K562 (cell line): ENCODE data around the gene GALNS. TPM values are rescaled to one million over a fixed set of nuclear protein-coding genes. Genes with fewer than 3 reads are reported as not detected.

Experiments used
- ARID1B ChIP-seq: fragments of 450-650 bp; IDR thresholded peaks from 2 replicates; pipeline ENCODE4 v1.6.1; 2016; ENCODE audit warnings: antibody characterized with exemption, mild to moderate bottlenecking, inconsistent platforms
- ATF1 ChIP-seq, 2 experiments: fragments of 450-650 bp in 1 of 2; IDR thresholded peaks; 2 replicates each; pipeline ENCODE4 v1.6.1; 2016; ENCODE audit warnings: missing compliant biosample characterization in 1 of 2, missing genetic modification characterization in 1 of 2
- CEBPZ ChIP-seq: fragments of 150-350 bp; IDR thresholded peaks from 2 replicates; pipeline ENCODE4 v1.6.1; 2014; ENCODE audit warnings: low read depth, mild to moderate bottlenecking, low read length, borderline replicate concordance
- CTCF ChIP-seq, 3 experiments: IDR thresholded peaks in 2 of 3; conservative IDR thresholded peaks in 1 of 3; 2 replicates each; pipeline ENCODE4 v1.5.1; 2011 to 2012; ENCODE audit warnings: low read length in 3 of 3, mild to moderate bottlenecking in 3 of 3, control low read depth in 2 of 3, improper control_type of control experiment in 1 of 3, inconsistent platforms in 1 of 3, low read depth in 1 of 3, mixed read lengths in 1 of 3, moderate library complexity in 1 of 3; ENCODE audit not compliant: insufficient read depth in 2 of 3
- EHMT2 ChIP-seq: fragments of 450-650 bp; IDR thresholded peaks from 2 replicates; pipeline ENCODE4 v1.6.1; 2018; ENCODE audit warnings: antibody characterized with exemption
- KAT2B ChIP-seq: IDR thresholded peaks from one replicate; pipeline ENCODE4 v1.6.1; 2012; ENCODE audit warnings: low read depth, mild to moderate bottlenecking, control low read depth, inconsistent platforms, low read length, moderate library complexity
- NR4A1 ChIP-seq, 2 experiments: fragments of 250-450 bp in 1 of 2; fragments of 450-650 bp in 1 of 2; sonication (Bioruptor Pico) in 1 of 2; IDR thresholded peaks; 2 replicates each; pipeline versions ENCODE4 v1.4.0 to v1.6.1; 2016 to 2020; ENCODE audit warnings: mild to moderate bottlenecking in 2 of 2, missing compliant biosample characterization in 1 of 2, missing genetic modification characterization in 1 of 2, moderate library complexity in 1 of 2
- PATZ1 ChIP-seq: fragments of 250-450 bp; sonication (Bioruptor Pico); IDR thresholded peaks from 2 replicates; pipeline ENCODE4 v1.5.0; 2020; ENCODE audit warnings: mild to moderate bottlenecking, borderline replicate concordance
- PTRF ChIP-seq: fragments of 450-650 bp; IDR thresholded peaks from 2 replicates; pipeline ENCODE4 v1.6.1; 2016; ENCODE audit warnings: mild to moderate bottlenecking, missing genetic modification characterization, missing compliant biosample characterization
- PTTG1 ChIP-seq: fragments of 450-650 bp; IDR thresholded peaks from 2 replicates; pipeline ENCODE4 v1.6.1; 2016; ENCODE audit warnings: low read depth, mild to moderate bottlenecking, missing genetic modification characterization, missing compliant biosample characterization
- STAT5A ChIP-seq: IDR thresholded peaks from 2 replicates; pipeline ENCODE4 v1.6.1; 2012; ENCODE audit warnings: low read length, inconsistent platforms, borderline replicate concordance
- SUPT5H ChIP-seq: fragments of 450-650 bp; IDR thresholded peaks from 2 replicates; pipeline ENCODE4 v1.6.1; 2016
- THRB ChIP-seq: fragments of 450-650 bp; formaldehyde crosslinking; conservative IDR thresholded peaks from 2 replicates; pipeline ENCODE4 v1.4.0; 2022; ENCODE audit warnings: mild to moderate bottlenecking, missing genetic modification characterization
- ZNF316 ChIP-seq: fragments of 450-650 bp; IDR thresholded peaks from 2 replicates; pipeline ENCODE4 v1.6.1; 2016
- ZNF347 ChIP-seq: fragments of 450-650 bp; formaldehyde crosslinking; IDR thresholded peaks from 2 replicates; pipeline ENCODE4 v1.4.0; 2020; ENCODE audit warnings: low read depth, mild to moderate bottlenecking, moderate library complexity
- polyA plus RNA-seq, 8 experiments: library from polyadenylated mRNA; depleted of rRNA in 4 of 8; stranded (reverse) in 5 of 8; unstranded in 3 of 8; fragments of >200 nt; fragmentation: Nextera tagmentation in 2 of 8; fragmentation: Illumina TruSeq in 1 of 8; extraction: Ambion mirVana in 2 of 8; extraction: Trizol in 1 of 8; gene quantifications; 2 replicates each; pipeline versions ENCODE4 v1.2.1 to v1.2.3, GENCODE V29; 2011 to 2014; ENCODE audit warnings: inconsistent platforms in 1 of 8, missing spikeins in 1 of 8
- total RNA-seq, 7 experiments: library from RNA; depleted of rRNA in 6 of 7; stranded (reverse); fragments of >200 nt in 6 of 7; fragmentation: Illumina TruSeq in 2 of 7; extraction: Trizol in 2 of 7; gene quantifications; 2 replicates each; pipeline versions ENCODE4 v1.2.1 to v1.2.3, GENCODE V29; 2011 to 2021; ENCODE audit warnings: low replicate concordance in 1 of 7
- TF ChIP-seq, protein P1 (sequence below): conservative IDR thresholded peaks from 2 replicates; pipeline ENCODE4 v1.6.1; 2011; ENCODE audit warnings: low read depth, mild to moderate bottlenecking, low read length; ENCODE audit not compliant: control insufficient read depth

GALNS gene
- total and polyA plus RNA-seq, 9 of the 15 experiments (the other 6 are each of a cell fraction or from before 2014, with no cell fraction given) = 0.38 to 13.2 (median 4.3) TPM

GRCh38 chr16:88770461-88771293, 86.1 kb downstream of the GALNS start (continued):
- TF ChIP-seq CEBPZ = no peak
- TF ChIP-seq CTCF (IDR thresholded peaks at IDR 0.05 in 2 of 3, conservative IDR thresholded peaks at IDR 0.05 in 1 of 3; ENCODE audit: insufficient read depth in 2 of 3, low read depth in 1 of 3, low read length in 3 of 3) = peak in 2 of 3 experiments; percentile 14 to 26; a peak in 1 of 6 replicates
- no peak for TF ChIP-seq PTTG1 (tag)
- no peak for TF ChIP-seq ZNF316
- TF ChIP-seq THRB = no peak
- TF ChIP-seq, protein P1, sequence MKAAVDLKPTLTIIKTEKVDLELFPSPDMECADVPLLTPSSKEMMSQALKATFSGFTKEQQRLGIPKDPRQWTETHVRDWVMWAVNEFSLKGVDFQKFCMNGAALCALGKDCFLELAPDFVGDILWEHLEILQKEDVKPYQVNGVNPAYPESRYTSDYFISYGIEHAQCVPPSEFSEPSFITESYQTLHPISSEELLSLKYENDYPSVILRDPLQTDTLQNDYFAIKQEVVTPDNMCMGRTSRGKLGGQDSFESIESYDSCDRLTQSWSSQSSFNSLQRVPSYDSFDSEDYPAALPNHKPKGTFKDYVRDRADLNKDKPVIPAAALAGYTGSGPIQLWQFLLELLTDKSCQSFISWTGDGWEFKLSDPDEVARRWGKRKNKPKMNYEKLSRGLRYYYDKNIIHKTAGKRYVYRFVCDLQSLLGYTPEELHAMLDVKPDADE = no peak
- TF ChIP-seq KAT2B = no peak
- TF ChIP-seq NR4A1 (CRISPR knock-in tag; IDR thresholded peaks at IDR 0.05) = peak; percentile 82; the same call in 1 of the 2 replicates
- TF ChIP-seq NR4A1 (tag; IDR thresholded peaks at IDR 0.05) = 0 out of 2 replicates have a peak, but pooled peaks have one; percentile 32
- TF ChIP-seq PATZ1 (CRISPR knock-in tag) = 0 out of 2 replicates have a peak, but pooled peaks have one; percentile 23
- TF ChIP-seq EHMT2 = no peak
- TF ChIP-seq PTRF = no peak
- TF ChIP-seq SUPT5H = peak; percentile 70
- no peak for TF ChIP-seq STAT5A
- TF ChIP-seq ZNF347 = no peak
- TF ChIP-seq ATF1 (CRISPR knock-in tag; IDR thresholded peaks at IDR 0.05) = no peak
- TF ChIP-seq ATF1 (tag; IDR thresholded peaks at IDR 0.05) = peak; percentile 84
- TF ChIP-seq ARID1B = peak; percentile 86
